Muscle of arm (tissue), 14 donors: ENCODE measurements around the gene SFSWAP. TPM values are rescaled to one million over a fixed set of nuclear protein-coding genes. Genes with fewer than 3 reads are reported as not detected.
"Not testable (repeated sequence)": the region's sequence is repeated elsewhere in the genome, so short reads cannot be mapped to it uniquely, and the experiment has no call there.

Experiments used
- DNase-seq: peaks from one replicate; pipeline ENCODE4 v3.0.0-alpha.2; 2013
- long read RNA-seq, 11 donors: transcript quantifications; one replicate each; lab custom pipeline, GENCODE V29; 2026
- polyA plus RNA-seq, 12 donors: library from polyadenylated mRNA; unstranded; fragments of 120-200 nt; gene quantifications; one replicate each; pipeline ENCODE4 v1.2.1, GENCODE V29; 2013; ENCODE audit not compliant: insufficient read length in 12 of 12

SFSWAP gene
- 10 to 100 TPM in 11 of 12 donors, not detected in 1; 23.7 to 63.3 (median 31.9) TPM for polyA plus RNA-seq
- long read RNA-seq, donor 1, full-length matches to known transcripts = 5 of 20 reads
- long read RNA-seq, donor 1, partial matches to known transcripts = 15 of 20 reads
- long read RNA-seq, donor 1, other reads (novel, unspliced or antisense) = 0 of 20 reads
- long read RNA-seq, donor 2 = 0 reads
- long read RNA-seq, donor 3, partial matches to known transcripts = 0 of 3 reads
- long read RNA-seq, donor 3, other reads (novel, unspliced or antisense) = 0 of 3 reads
- long read RNA-seq, donor 4, partial matches to known transcripts = 0 of 1 reads
- long read RNA-seq, donor 4, other reads (novel, unspliced or antisense) = 0 of 1 reads
- long read RNA-seq, donor 5, partial matches to known transcripts = 17 of 18 reads
- long read RNA-seq, donor 5, other reads (novel, unspliced or antisense) = 0 of 18 reads
- long read RNA-seq, donor 6, full-length matches to known transcripts = 3 of 3 reads
- long read RNA-seq, donor 6, partial matches to known transcripts = 0 of 3 reads
- long read RNA-seq, donor 6, other reads (novel, unspliced or antisense) = 0 of 3 reads
- long read RNA-seq, donor 7, full-length matches to known transcripts = 3 of 3 reads
- long read RNA-seq, donor 7, partial matches to known transcripts = 0 of 3 reads
- long read RNA-seq, donor 7, other reads (novel, unspliced or antisense) = 0 of 3 reads
- long read RNA-seq, donor 8, partial matches to known transcripts = 19 of 22 reads
- long read RNA-seq, donor 8, other reads (novel, unspliced or antisense) = 0 of 22 reads
- long read RNA-seq, donor 9 = 0 reads
- long read RNA-seq, donor 10, partial matches to known transcripts = 0 of 3 reads
- long read RNA-seq, donor 10, other reads (novel, unspliced or antisense) = 0 of 3 reads
- long read RNA-seq, donor 11, full-length matches to known transcripts = 2 of 2 reads
- long read RNA-seq, donor 11, partial matches to known transcripts = 0 of 2 reads
- long read RNA-seq, donor 11, other reads (novel, unspliced or antisense) = 0 of 2 reads

GRCh38 chr12:131710464-131711457, at the start of gene SFSWAP:
TSS of gene SFSWAP (plus strand) at chr12:131711090. CDS start at chr12:131711230, 140 bp downstream.
- DNase-seq = peak; percentile 88

GRCh38 chr12:131661170-131661985, 49.5 kb upstream of the SFSWAP start:
- DNase-seq = not testable (repeated sequence)

- DNase-seq = not testable (repeated sequence)
Observed at GRCh38 chr12:131661986-131662288, 49.0 kb upstream of the SFSWAP start.

- DNase-seq = not testable (repeated sequence)
Observed at GRCh38 chr12:131662346-131662745, 48.5 kb upstream of the SFSWAP start.

- not testable (repeated sequence) for DNase-seq
Observed at GRCh38 chr12:131665666-131666065, 45.2 kb upstream of the SFSWAP start.

GRCh38 chr12:131666486-131666885, 44.4 kb upstream of the SFSWAP start:
- DNase-seq = not testable (repeated sequence)

GRCh38 chr12:131666978-131667601, 43.8 kb upstream of the SFSWAP start:
- not testable (repeated sequence) for DNase-seq

- DNase-seq = no peak
Observed at GRCh38 chr12:131671276-131671675, 39.6 kb upstream of the SFSWAP start.

GRCh38 chr12:131671871-131672270, 39.0 kb upstream of the SFSWAP start:
- no peak for DNase-seq

GRCh38 chr12:131672311-131672940, 38.5 kb upstream of the SFSWAP start:
- DNase-seq = no peak

- no peak for DNase-seq
Observed at GRCh38 chr12:131672941-131673887, 37.7 kb upstream of the SFSWAP start.

GRCh38 chr12:131673888-131674257, 37.0 kb upstream of the SFSWAP start:
- no peak for DNase-seq

GRCh38 chr12:131674373-131674772, 36.5 kb upstream of the SFSWAP start:
- DNase-seq = no peak

- DNase-seq = no peak
Observed at GRCh38 chr12:131675126-131676080, 35.5 kb upstream of the SFSWAP start.

- DNase-seq = no peak
Observed at GRCh38 chr12:131676544-131676943, 34.3 kb upstream of the SFSWAP start.

GRCh38 chr12:131677067-131677466, 33.8 kb upstream of the SFSWAP start:
- DNase-seq = not testable (repeated sequence)

GRCh38 chr12:131677699-131678098, 33.2 kb upstream of the SFSWAP start:
- DNase-seq = no peak
